HG03060 (cell line): ENCODE measurements around the gene PRG2.
"Not testable (repeated sequence)": the region's sequence is repeated elsewhere in the genome, so short reads cannot be mapped to it uniquely, and the experiment has no call there.

Experiments
- ATAC-seq: cut with Tn5 transposase; IDR thresholded peaks from one replicate; pipeline ENCODE4 v1.9.1; 2021; ENCODE audit warnings: low read depth, moderate number of reproducible peaks; ENCODE audit not compliant: unreplicated experiment

The PRG2 gene

GRCh38 chr11:57349491-57350274 lies 40.8 kb downstream of the PRG2 start:
- no peak for ATAC-seq

GRCh38 chr11:57348636-57349313 lies 41.7 kb downstream of the PRG2 start:
- no peak for ATAC-seq

GRCh38 chr11:57348052-57348451 lies 42.4 kb downstream of the PRG2 start:
- no peak for ATAC-seq

GRCh38 chr11:57347336-57347735 lies 43.1 kb downstream of the PRG2 start:
- no peak for ATAC-seq

- no peak for ATAC-seq
These were observed 44.8 kb downstream of the PRG2 start for GRCh38 chr11:57345555-57346211.

GRCh38 chr11:57344826-57345225 lies 45.6 kb downstream of the PRG2 start:
- ATAC-seq = no peak

GRCh38 chr11:57343825-57344224 lies 46.6 kb downstream of the PRG2 start:
- ATAC-seq = no peak

GRCh38 chr11:57342702-57343101 lies 47.7 kb downstream of the PRG2 start:
- ATAC-seq = no peak

- ATAC-seq = no peak
These were observed 49.1 kb downstream of the PRG2 start for GRCh38 chr11:57341250-57341808.

- ATAC-seq = no peak
These were observed 50.3 kb downstream of the PRG2 start for GRCh38 chr11:57340039-57340615.

- ATAC-seq = no peak
These were observed 51.1 kb downstream of the PRG2 start for GRCh38 chr11:57339328-57339727.

- no peak for ATAC-seq
These were observed 52.3 kb downstream of the PRG2 start, which contains the start of gene P2RX3 for GRCh38 chr11:57338142-57338541. P2RX3 (plus strand) TSS chr11:57338352; CDS start chr11:57338551, 199 bp downstream.

- not testable (repeated sequence) for ATAC-seq
These were observed 53.6 kb downstream of the PRG2 start for GRCh38 chr11:57336856-57337255.
